Measurements from ENCODE around the gene LRMDA. TPM values are rescaled to one million over a fixed set of nuclear protein-coding genes. Genes with fewer than 3 reads are reported as not detected.

Gene LRMDA
- total RNA-seq, 1 donor from 2014 or later = not detected

GRCh38 chr10:75827587-75828021, 396.2 kb downstream of the LRMDA start:
- no peak overlapping the region for H3K4me3 Mint-ChIP-seq (ENCODE audit: low read depth)
- no peaks in the 10 kb centered on the region for H3K36me3 Mint-ChIP-seq (ENCODE audit: low read depth)
- H3K9me3 Mint-ChIP-seq = peaks cover 3% of the 10 kb centered on the region
- no peaks in the 10 kb centered on the region for H3K4me1 Mint-ChIP-seq (ENCODE audit: low read depth)
- no peaks in the 10 kb centered on the region for H3K27me3 Mint-ChIP-seq (ENCODE audit: low read depth)
- DNase-seq (ENCODE audit: low spot score) = no peak
- H3K27ac Mint-ChIP-seq = no peak overlapping the region
- intact Hi-C loops (cut with micrococcal nuclease) = no loop called here

GRCh38 chr10:75828413-75828812, 397.0 kb downstream of the LRMDA start:
- no peaks in the 10 kb centered on the region for H3K4me1 Mint-ChIP-seq (ENCODE audit: low read depth)
- H3K36me3 Mint-ChIP-seq (ENCODE audit: low read depth) = no peaks in the 10 kb centered on the region
- H3K27ac Mint-ChIP-seq = no peak overlapping the region
- intact Hi-C loops (cut with micrococcal nuclease) = no loop called here
- H3K27me3 Mint-ChIP-seq (ENCODE audit: low read depth) = no peaks in the 10 kb centered on the region
- H3K4me3 Mint-ChIP-seq (ENCODE audit: low read depth) = no peak overlapping the region
- peaks cover 3% of the 10 kb centered on the region for H3K9me3 Mint-ChIP-seq
- no peak for DNase-seq (ENCODE audit: low spot score)

DNA sequence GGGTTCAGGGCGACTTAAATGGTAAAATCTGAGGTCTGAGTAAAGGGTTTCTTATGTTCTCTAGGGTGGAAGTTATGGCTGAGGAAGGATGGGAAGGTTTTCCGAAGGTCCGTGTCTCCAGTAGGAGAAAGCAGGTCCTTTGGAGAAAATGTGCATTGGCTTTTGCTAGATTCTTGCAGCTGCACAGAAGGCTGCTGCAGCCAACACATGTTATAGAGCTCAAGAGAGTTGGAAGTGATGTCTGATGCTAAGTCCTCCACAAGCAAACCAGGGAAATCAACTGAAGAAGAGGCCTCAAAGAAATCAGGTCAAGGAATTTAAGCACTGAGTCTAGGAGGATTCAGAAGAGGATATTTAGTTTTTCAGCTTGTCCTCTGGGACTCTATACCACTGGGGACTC, 404.6 kb downstream of the LRMDA start:
- intact Hi-C loops (cut with micrococcal nuclease) = no loop called here
- no peaks in the 10 kb centered on the region for H3K27me3 Mint-ChIP-seq (ENCODE audit: low read depth)
- no peaks in the 10 kb centered on the region for H3K36me3 Mint-ChIP-seq (ENCODE audit: low read depth)
- H3K27ac Mint-ChIP-seq = no peak overlapping the region
- no peak overlapping the region for H3K4me3 Mint-ChIP-seq (ENCODE audit: low read depth)
- DNase-seq (ENCODE audit: low spot score) = no peak
- no peaks in the 10 kb centered on the region for H3K4me1 Mint-ChIP-seq (ENCODE audit: low read depth)
- H3K9me3 Mint-ChIP-seq = peaks cover 3% of the 10 kb centered on the region

- DNase-seq (ENCODE audit: low spot score) = no peak
- no peaks in the 10 kb centered on the region for H3K36me3 Mint-ChIP-seq (ENCODE audit: low read depth)
- H3K27me3 Mint-ChIP-seq (ENCODE audit: low read depth) = no peaks in the 10 kb centered on the region
- intact Hi-C loops (cut with micrococcal nuclease) = no loop called here
- H3K27ac Mint-ChIP-seq = no peak overlapping the region
- no peaks in the 10 kb centered on the region for H3K9me3 Mint-ChIP-seq
- H3K4me3 Mint-ChIP-seq (ENCODE audit: low read depth) = no peak overlapping the region
- no peaks in the 10 kb centered on the region for H3K4me1 Mint-ChIP-seq (ENCODE audit: low read depth)
Measured at GRCh38 chr10:75838486-75838885, 407.1 kb downstream of the LRMDA start.

- intact Hi-C loops (cut with micrococcal nuclease) = no loop called here
- Mint-ChIP-seq H3K9me3 (no peaks in the 10 kb centered on the region), H3K27me3 (ENCODE audit: low read depth) (no peaks in the 10 kb centered on the region), H3K4me1 (ENCODE audit: low read depth) (no peaks in the 10 kb centered on the region), H3K4me3 (ENCODE audit: low read depth) (no peak overlapping the region), H3K36me3 (ENCODE audit: low read depth) (no peaks in the 10 kb centered on the region), H3K27ac (no peak overlapping the region)
- no peak for DNase-seq (ENCODE audit: low spot score)
Measured at GRCh38 chr10:75839020-75839419, 407.6 kb downstream of the LRMDA start.

- intact Hi-C loops (cut with micrococcal nuclease) = no loop called here
- no peaks in the 10 kb centered on the region for H3K9me3 Mint-ChIP-seq
- no peak for DNase-seq (ENCODE audit: low spot score)
- no peaks in the 10 kb centered on the region for H3K36me3 Mint-ChIP-seq (ENCODE audit: low read depth)
- H3K27ac Mint-ChIP-seq = no peak overlapping the region
- H3K4me3 Mint-ChIP-seq (ENCODE audit: low read depth) = no peak overlapping the region
- H3K4me1 Mint-ChIP-seq (ENCODE audit: low read depth) = no peaks in the 10 kb centered on the region
- no peaks in the 10 kb centered on the region for H3K27me3 Mint-ChIP-seq (ENCODE audit: low read depth)
Measured at GRCh38 chr10:75841266-75841665, 409.8 kb downstream of the LRMDA start.

DNA sequence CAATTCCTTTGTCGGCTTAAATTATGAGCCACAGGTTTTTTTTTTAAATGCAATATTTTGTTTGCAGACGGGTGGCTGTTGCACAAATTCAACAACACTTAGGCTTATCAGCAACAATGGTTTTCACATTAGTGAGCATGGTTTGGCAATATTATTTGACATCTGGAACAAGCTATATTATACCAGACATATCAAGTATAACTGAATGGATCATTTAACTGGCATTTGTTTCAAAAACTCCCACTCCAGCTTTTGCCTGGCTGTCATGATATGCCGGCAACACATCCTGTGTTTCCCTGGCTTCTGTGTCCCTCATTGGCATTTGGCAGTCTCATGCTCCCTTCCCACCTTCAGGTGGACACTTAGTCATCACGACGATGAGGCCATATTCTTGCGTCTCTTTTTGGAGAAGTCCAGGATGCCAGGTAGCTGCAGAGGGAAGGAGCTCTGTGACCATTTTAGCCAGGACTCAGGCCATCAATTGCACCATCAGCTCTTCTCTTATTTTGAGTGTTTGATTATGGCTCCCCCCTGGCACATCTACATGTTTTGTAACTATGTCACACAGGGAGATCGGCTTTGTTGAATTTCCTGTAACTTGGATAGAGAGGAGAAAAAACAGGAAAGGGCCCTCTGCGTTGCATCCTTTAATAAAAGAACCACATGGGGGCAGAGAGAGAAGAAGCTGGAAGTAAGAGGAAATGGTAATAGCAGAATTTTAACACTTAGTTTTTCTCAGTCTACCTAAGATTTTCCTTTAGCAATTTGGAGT, 413.9 kb downstream of the LRMDA start:
- Mint-ChIP-seq H3K27ac (no peak overlapping the region), H3K4me1 (ENCODE audit: low read depth) (no peaks in the 10 kb centered on the region), H3K9me3 (no peaks in the 10 kb centered on the region), H3K36me3 (ENCODE audit: low read depth) (no peaks in the 10 kb centered on the region), H3K27me3 (ENCODE audit: low read depth) (no peaks in the 10 kb centered on the region), H3K4me3 (ENCODE audit: low read depth) (no peak overlapping the region)
- intact Hi-C loops (cut with micrococcal nuclease) = no loop called here
- no peak for DNase-seq (ENCODE audit: low spot score)

- DNase-seq (ENCODE audit: low spot score) = no peak
- no peaks in the 10 kb centered on the region for H3K27me3 Mint-ChIP-seq (ENCODE audit: low read depth)
- no peaks in the 10 kb centered on the region for H3K36me3 Mint-ChIP-seq (ENCODE audit: low read depth)
- H3K9me3 Mint-ChIP-seq = no peaks in the 10 kb centered on the region
- no peaks in the 10 kb centered on the region for H3K4me1 Mint-ChIP-seq (ENCODE audit: low read depth)
- no peak overlapping the region for H3K27ac Mint-ChIP-seq
- H3K4me3 Mint-ChIP-seq (ENCODE audit: low read depth) = no peak overlapping the region
- intact Hi-C loops (cut with micrococcal nuclease) = no loop called here
Measured at GRCh38 chr10:75847477-75847876, 416.1 kb downstream of the LRMDA start.

GRCh38 chr10:75851580-75852345, 420.3 kb downstream of the LRMDA start:
- no peaks in the 10 kb centered on the region for H3K4me1 Mint-ChIP-seq (ENCODE audit: low read depth)
- H3K4me3 Mint-ChIP-seq (ENCODE audit: low read depth) = no peak overlapping the region
- no peaks in the 10 kb centered on the region for H3K36me3 Mint-ChIP-seq (ENCODE audit: low read depth)
- no peaks in the 10 kb centered on the region for H3K9me3 Mint-ChIP-seq
- no peak overlapping the region for H3K27ac Mint-ChIP-seq
- intact Hi-C loops (cut with micrococcal nuclease) = no loop called here
- DNase-seq (ENCODE audit: low spot score) = no peak
- no peaks in the 10 kb centered on the region for H3K27me3 Mint-ChIP-seq (ENCODE audit: low read depth)

GRCh38 chr10:75852851-75853484, 421.5 kb downstream of the LRMDA start:
- Mint-ChIP-seq H3K27me3 (ENCODE audit: low read depth) (no peaks in the 10 kb centered on the region), H3K36me3 (ENCODE audit: low read depth) (no peaks in the 10 kb centered on the region), H3K27ac (no peak overlapping the region), H3K4me3 (ENCODE audit: low read depth) (no peak overlapping the region), H3K4me1 (ENCODE audit: low read depth) (no peaks in the 10 kb centered on the region), H3K9me3 (no peaks in the 10 kb centered on the region)
- intact Hi-C loops (cut with micrococcal nuclease) = no loop called here
- no peak for DNase-seq (ENCODE audit: low spot score)

GRCh38 chr10:75857269-75857846, 425.9 kb downstream of the LRMDA start:
- H3K4me1 Mint-ChIP-seq (ENCODE audit: low read depth) = no peaks in the 10 kb centered on the region
- no peaks in the 10 kb centered on the region for H3K9me3 Mint-ChIP-seq
- H3K27me3 Mint-ChIP-seq (ENCODE audit: low read depth) = no peaks in the 10 kb centered on the region
- no peak overlapping the region for H3K4me3 Mint-ChIP-seq (ENCODE audit: low read depth)
- no peak overlapping the region for H3K27ac Mint-ChIP-seq
- intact Hi-C loops (cut with micrococcal nuclease) = no loop called here
- H3K36me3 Mint-ChIP-seq (ENCODE audit: low read depth) = no peaks in the 10 kb centered on the region
- DNase-seq (ENCODE audit: low spot score) = no peak

DNA sequence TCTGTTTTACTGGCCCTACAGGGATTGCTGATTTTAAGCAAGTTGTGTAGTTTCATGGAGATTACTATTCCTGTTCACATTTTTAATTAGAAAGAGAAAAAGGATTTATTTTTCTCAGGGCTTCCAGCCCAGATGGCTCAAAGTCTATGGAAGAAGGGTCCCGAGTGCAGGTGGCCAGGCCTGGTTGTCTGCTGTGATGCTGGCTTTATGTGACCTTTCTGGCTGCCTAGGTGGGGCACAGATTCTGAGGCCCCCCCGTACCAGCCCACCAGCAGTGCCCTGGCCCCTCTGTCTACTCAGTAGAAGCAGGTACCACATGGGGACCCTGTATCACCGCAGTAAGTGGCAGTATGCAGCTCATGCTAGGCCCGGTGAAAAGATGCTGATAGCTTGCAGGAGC, 426.5 kb downstream of the LRMDA start:
- Mint-ChIP-seq H3K27me3 (ENCODE audit: low read depth) (no peaks in the 10 kb centered on the region), H3K4me3 (ENCODE audit: low read depth) (no peak overlapping the region), H3K4me1 (ENCODE audit: low read depth) (no peaks in the 10 kb centered on the region), H3K9me3 (no peaks in the 10 kb centered on the region), H3K27ac (no peak overlapping the region), H3K36me3 (ENCODE audit: low read depth) (no peaks in the 10 kb centered on the region)
- DNase-seq (ENCODE audit: low spot score) = no peak
- intact Hi-C loops (cut with micrococcal nuclease) = no loop called here

DNA sequence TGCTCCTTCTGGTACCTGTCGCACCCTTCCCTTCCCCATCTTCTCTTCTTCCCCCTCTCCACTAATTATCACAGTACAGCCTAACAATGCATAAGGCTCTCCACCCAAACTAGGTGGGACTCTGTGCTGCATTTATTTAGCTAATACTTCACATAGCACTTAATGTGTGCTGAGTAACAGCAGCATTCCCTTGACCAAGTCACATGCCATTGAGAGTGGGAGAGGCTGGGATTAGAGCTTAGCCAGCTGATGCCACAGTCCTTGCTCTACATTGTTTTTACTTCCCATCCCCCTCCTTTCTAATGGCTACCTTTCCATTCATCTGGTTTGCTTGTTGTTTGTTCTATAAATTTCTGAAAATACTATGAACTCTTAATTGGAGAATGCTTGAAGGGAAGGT, 426.9 kb downstream of the LRMDA start:
- no peak overlapping the region for H3K4me3 Mint-ChIP-seq (ENCODE audit: low read depth)
- intact Hi-C loops (cut with micrococcal nuclease) = no loop called here
- H3K4me1 Mint-ChIP-seq (ENCODE audit: low read depth) = no peaks in the 10 kb centered on the region
- H3K27ac Mint-ChIP-seq = no peak overlapping the region
- no peaks in the 10 kb centered on the region for H3K9me3 Mint-ChIP-seq
- no peaks in the 10 kb centered on the region for H3K36me3 Mint-ChIP-seq (ENCODE audit: low read depth)
- no peaks in the 10 kb centered on the region for H3K27me3 Mint-ChIP-seq (ENCODE audit: low read depth)
- no peak for DNase-seq (ENCODE audit: low spot score)
